Mesenchymal stem cell (in vitro differentiated cells and primary cell): ENCODE measurements around the gene HS3ST1.

Source experiments
- DNase-seq: peaks from one replicate; pipeline ENCODE4 v3.0.0-alpha.2; 2013
- H2AFZ ChIP-seq: one replicate; pipeline ENCODE4 v1.6.1; 2013; ENCODE audit warnings: low read depth, mild to moderate bottlenecking, control low read depth, inconsistent platforms, low read length, moderate library complexity
- H2AK5ac ChIP-seq: 2 replicates; pipeline ENCODE4 v1.6.1; 2013; ENCODE audit warnings: low read length, moderate library complexity, mild to moderate bottlenecking, inconsistent platforms; ENCODE audit not compliant: severe bottlenecking
- H2BK120ac ChIP-seq: one replicate; pipeline ENCODE4 v1.6.1; 2013; ENCODE audit warnings: low read depth, mild to moderate bottlenecking, inconsistent platforms, low read length, moderate library complexity
- H2BK12ac ChIP-seq, 2 experiments: one replicate each; pipeline ENCODE4 v1.6.1; 2013; ENCODE audit warnings: inconsistent platforms in 2 of 2, low read length in 2 of 2, mild to moderate bottlenecking in 2 of 2, moderate library complexity in 2 of 2, control low read depth in 1 of 2
- H2BK15ac ChIP-seq: one replicate; pipeline ENCODE4 v1.6.1; 2013; ENCODE audit warnings: mild to moderate bottlenecking, low read depth, inconsistent platforms; ENCODE audit not compliant: poor library complexity, severe bottlenecking
- H2BK5ac ChIP-seq: 2 replicates; pipeline ENCODE4 v1.6.1; 2013; ENCODE audit warnings: low read depth, mild to moderate bottlenecking, low read length, control low read depth, inconsistent platforms; ENCODE audit not compliant: poor library complexity, severe bottlenecking
- H3K14ac ChIP-seq, 2 experiments: one replicate each; pipeline ENCODE4 v1.6.1; 2013; ENCODE audit warnings: inconsistent platforms in 2 of 2, low read length in 2 of 2, control low read depth in 1 of 2, mild to moderate bottlenecking in 1 of 2, moderate library complexity in 1 of 2
- H3K18ac ChIP-seq, 2 experiments: one replicate each; pipeline ENCODE4 v1.6.1; 2013; ENCODE audit warnings: inconsistent platforms in 2 of 2, low read length in 2 of 2, control low read depth in 1 of 2, low read depth in 1 of 2, mild to moderate bottlenecking in 1 of 2
- H3K23ac ChIP-seq, 2 experiments: one replicate each; pipeline ENCODE4 v1.6.1; 2013; ENCODE audit warnings: inconsistent platforms in 2 of 2, low read length in 2 of 2, mild to moderate bottlenecking in 2 of 2, moderate library complexity in 2 of 2, control low read depth in 1 of 2
- H3K27ac ChIP-seq: 2 replicates; pipeline ENCODE4 v1.5.1; 2013; ENCODE audit warnings: mild to moderate bottlenecking, moderate library complexity, low read length, control low read depth, inconsistent platforms; ENCODE audit not compliant: poor library complexity, severe bottlenecking
- H3K27me3 ChIP-seq, 2 experiments: 2 replicates each; pipeline versions ENCODE4 v1.6.1 to v1.7.0; 2013; ENCODE audit warnings: low read length in 2 of 2, mild to moderate bottlenecking in 2 of 2, moderate library complexity in 2 of 2, control low read depth in 1 of 2, inconsistent platforms in 1 of 2; ENCODE audit not compliant: control insufficient read depth in 1 of 2, insufficient read depth in 1 of 2
- H3K36me3 ChIP-seq, 2 experiments: 2 replicates each; pipeline versions ENCODE4 v1.6.1 to v1.7.0; 2013; ENCODE audit warnings: low read length in 2 of 2, control low read depth in 1 of 2, inconsistent platforms in 1 of 2, low read depth in 1 of 2, mild to moderate bottlenecking in 1 of 2; ENCODE audit not compliant: insufficient read depth in 2 of 2, control insufficient read depth in 1 of 2
- H3K4ac ChIP-seq, 2 experiments: one replicate each; pipeline ENCODE4 v1.6.1; 2013; ENCODE audit warnings: inconsistent platforms in 2 of 2, low read length in 2 of 2, mild to moderate bottlenecking in 2 of 2, moderate library complexity in 2 of 2, control low read depth in 1 of 2, low read depth in 1 of 2
- H3K4me1 ChIP-seq: 2 replicates; pipeline ENCODE4 v1.6.1; 2013; ENCODE audit warnings: low read depth, low read length, control low read depth; ENCODE audit not compliant: control insufficient read depth, insufficient read depth
- H3K4me2 ChIP-seq: 2 replicates; pipeline ENCODE4 v1.6.1; 2013; ENCODE audit warnings: low read length, mild to moderate bottlenecking, inconsistent platforms; ENCODE audit not compliant: poor library complexity, severe bottlenecking
- H3K4me3 ChIP-seq, 2 experiments: 2 replicates each; pipeline versions ENCODE4 v1.5.1 to v1.7.0; 2013; ENCODE audit warnings: low read length in 2 of 2, mild to moderate bottlenecking in 2 of 2, control low read depth in 1 of 2, low read depth in 1 of 2; ENCODE audit not compliant: insufficient read depth in 1 of 2
- H3K79me1 ChIP-seq: replicated peaks from 2 replicates; pipeline ENCODE4 v1.6.1; 2013; ENCODE audit warnings: mild to moderate bottlenecking, control low read depth, low read length, inconsistent platforms; ENCODE audit not compliant: poor library complexity, severe bottlenecking
- H3K9ac ChIP-seq: 2 replicates; pipeline ENCODE4 v1.7.0; 2013; ENCODE audit warnings: mild to moderate bottlenecking, low read length, moderate library complexity
- H3K9me3 ChIP-seq: 2 replicates; pipeline ENCODE4 v1.7.0; 2013; ENCODE audit warnings: mild to moderate bottlenecking, low read length; ENCODE audit not compliant: control insufficient read depth
- H4K8ac ChIP-seq: one replicate; pipeline ENCODE4 v1.6.1; 2013; ENCODE audit warnings: inconsistent platforms, mild to moderate bottlenecking, low read length, moderate library complexity
- H4K91ac ChIP-seq: one replicate; pipeline ENCODE4 v1.6.1; 2013; ENCODE audit warnings: mild to moderate bottlenecking, low read length, inconsistent platforms
- WGBS: methylation state at CpG from one replicate; pipeline ENCODE4 v1.1.7; 2013; ENCODE audit warnings: mixed read lengths; 5-methylcytosine and 5-hydroxymethylcytosine counted together

HS3ST1 gene

GRCh38 chr4:11455201-11455835 is 26.6 kb upstream of the HS3ST1 start:
- DNase-seq, result no peak
- no peak overlapping the region for H3K27ac ChIP-seq
- peaks cover 14% of the 10 kb centered on the region for H3K9me3 ChIP-seq
- no peak overlapping the region for H2BK5ac ChIP-seq
- H3K4me2 ChIP-seq, result no peak overlapping the region
- H3K9ac ChIP-seq, result no peak overlapping the region
- H3K27me3 ChIP-seq, result no peaks in the 10 kb centered on the region
- no peaks in the 10 kb centered on the region for H3K36me3 ChIP-seq
- no peak overlapping the region for H2AFZ ChIP-seq
- no peak overlapping the region for H3K18ac ChIP-seq
- H3K23ac ChIP-seq, result no peak overlapping the region
- no peaks in the 10 kb centered on the region for H3K79me1 ChIP-seq
- no peak overlapping the region for H4K91ac ChIP-seq
- H2BK120ac ChIP-seq, result no peak overlapping the region
- no peak overlapping the region for H2BK15ac ChIP-seq
- no peak overlapping the region for H2BK12ac ChIP-seq
- WGBS, result 67% methylated on average over 5 of the region's 5 CpGs
- H4K8ac ChIP-seq, result no peak overlapping the region
- no peak overlapping the region for H3K14ac ChIP-seq
- no peaks in the 10 kb centered on the region for H3K4me1 ChIP-seq
- H2AK5ac ChIP-seq, result no peak overlapping the region
- no peak overlapping the region for H3K4ac ChIP-seq
- no peak overlapping the region for H3K4me3 ChIP-seq

- Histone ChIP-seq H3K14ac (no peak overlapping the region), H3K4me1 (no peaks in the 10 kb centered on the region), H3K4me3 (no peak overlapping the region), H3K9me3 (peaks cover 4% of the 10 kb centered on the region), H2BK15ac (no peak overlapping the region), H3K4me2 (no peak overlapping the region), H2BK5ac (no peak overlapping the region), H4K91ac (no peak overlapping the region), H2BK12ac (no peak overlapping the region), H2AFZ (no peak overlapping the region), H4K8ac (no peak overlapping the region), H3K9ac (no peak overlapping the region), H3K18ac (no peak overlapping the region), H2AK5ac (no peak overlapping the region), H3K79me1 (no peaks in the 10 kb centered on the region), H3K27me3 (no peaks in the 10 kb centered on the region), H2BK120ac (no peak overlapping the region), H3K27ac (no peak overlapping the region), H3K36me3 (no peaks in the 10 kb centered on the region), H3K4ac (no peak overlapping the region), H3K23ac (no peak overlapping the region)
- no peak for DNase-seq
- WGBS, result 40% methylated on average over 1 of the region's 1 CpG
Observed at GRCh38 chr4:11451716-11452115, 23.0 kb upstream of the HS3ST1 start.

DNA sequence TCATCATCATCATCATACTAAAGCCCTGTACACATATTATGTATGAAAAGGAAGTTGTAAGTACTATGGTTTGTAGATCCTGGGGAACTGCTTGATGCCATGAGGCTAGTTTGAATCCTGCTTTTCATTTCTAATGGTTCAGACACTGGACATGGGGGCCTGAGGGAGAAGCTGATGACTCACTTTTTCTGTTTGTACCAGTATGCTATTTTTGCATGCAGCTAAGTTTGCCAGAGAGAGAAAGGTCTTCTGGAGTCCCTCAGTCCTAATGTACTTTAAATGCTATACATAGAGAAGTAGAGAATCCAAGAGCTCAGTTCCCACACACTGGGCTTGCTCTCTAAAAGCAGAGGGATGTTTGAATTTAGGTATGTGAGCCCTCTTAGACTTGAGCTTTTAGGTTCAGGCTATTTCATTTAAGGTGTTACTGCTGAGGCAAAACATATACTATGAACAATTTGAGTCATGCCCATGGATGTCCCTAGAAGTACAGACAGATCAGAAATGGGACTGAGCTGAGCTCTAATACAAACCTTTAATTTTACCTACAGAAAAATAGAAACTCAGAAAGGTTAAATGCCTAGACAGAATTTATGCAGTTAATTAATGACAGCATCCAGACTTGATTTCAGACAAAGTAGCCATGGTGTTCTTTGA is 17.6 kb upstream of the HS3ST1 start:
- Histone ChIP-seq H3K9ac (no peak overlapping the region), H3K27ac (no peak overlapping the region), H3K4me1 (no peaks in the 10 kb centered on the region), H3K79me1 (no peaks in the 10 kb centered on the region), H3K23ac (no peak overlapping the region), H2BK12ac (no peak overlapping the region), H3K9me3 (no peaks in the 10 kb centered on the region), H2BK5ac (no peak overlapping the region), H3K36me3 (no peaks in the 10 kb centered on the region), H3K4me3 (no peak overlapping the region), H3K4me2 (no peak overlapping the region), H2AFZ (no peak overlapping the region), H4K8ac (no peak overlapping the region), H2BK120ac (no peak overlapping the region), H3K18ac (no peak overlapping the region), H3K4ac (no peak overlapping the region), H2AK5ac (no peak overlapping the region), H2BK15ac (no peak overlapping the region), H3K27me3 (no peaks in the 10 kb centered on the region), H3K14ac (no peak overlapping the region), H4K91ac (no peak overlapping the region)
- peak; percentile 62 for DNase-seq

DNA sequence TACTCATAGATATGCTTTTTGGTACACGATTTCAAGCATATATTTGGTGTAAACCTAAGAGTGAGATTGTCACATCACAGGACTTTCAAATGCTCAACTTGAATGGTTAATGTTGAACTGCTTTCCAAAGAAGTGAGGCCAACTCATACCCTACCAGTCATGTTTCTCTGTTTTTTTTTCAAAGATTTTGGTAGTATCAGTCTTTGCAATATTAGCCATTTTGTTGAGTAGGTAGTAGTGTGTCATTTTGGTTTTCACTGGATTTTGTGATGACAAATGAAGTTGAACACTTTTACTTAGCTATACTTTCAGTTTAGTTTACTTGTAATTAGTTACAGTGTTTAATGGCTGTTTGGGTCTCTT is 12.5 kb upstream of the HS3ST1 start:
- DNase-seq, result no peak
- H3K4me1 ChIP-seq, result peaks cover 2% of the 10 kb centered on the region
- H2BK15ac ChIP-seq, result no peak overlapping the region
- WGBS, result no CpG with 5 or more reads among the region's 1 CpG
- H3K18ac ChIP-seq, result no peak overlapping the region
- H3K14ac ChIP-seq, result no peak overlapping the region
- no peak overlapping the region for H4K8ac ChIP-seq
- no peak overlapping the region for H3K23ac ChIP-seq
- H3K4me3 ChIP-seq, result no peak overlapping the region
- no peak overlapping the region for H2AK5ac ChIP-seq
- H3K36me3 ChIP-seq, result no peaks in the 10 kb centered on the region
- no peak overlapping the region for H3K4ac ChIP-seq
- no peaks in the 10 kb centered on the region for H3K79me1 ChIP-seq
- no peaks in the 10 kb centered on the region for H3K9me3 ChIP-seq
- no peak overlapping the region for H2BK120ac ChIP-seq
- H4K91ac ChIP-seq, result no peak overlapping the region
- H3K9ac ChIP-seq, result no peak overlapping the region
- no peak overlapping the region for H3K27ac ChIP-seq
- no peak overlapping the region for H2BK12ac ChIP-seq
- H3K4me2 ChIP-seq, result no peak overlapping the region
- no peak overlapping the region for H2AFZ ChIP-seq
- H2BK5ac ChIP-seq, result no peak overlapping the region
- no peaks in the 10 kb centered on the region for H3K27me3 ChIP-seq
